AG09319 (cell line): ENCODE data around the gene RAB3A.
A peak's percentile ranks its signal among the peaks of the same experiment; 100 is the strongest.

Experiments used
- DNase-seq: peaks from one replicate; pipeline ENCODE4 v3.0.0-alpha.2; 2010; ENCODE audit warnings: low read depth; ENCODE audit errors: extremely low read depth
- CTCF ChIP-seq: IDR thresholded peaks from 2 replicates; pipeline ENCODE4 v1.5.1; 2011; ENCODE audit warnings: low read depth, mild to moderate bottlenecking, inconsistent platforms, low read length, moderate library complexity

The RAB3A gene

GRCh38 chr19:18203863-18204393, at the start of gene RAB3A:
Gene RAB3A (minus strand): TSS chr19:18204042. CDS start chr19:18202740, 1,302 bp downstream.
- no peak for TF ChIP-seq CTCF
- peak; percentile 100 for DNase-seq

GRCh38 chr19:18253130-18253529, 49.3 kb upstream of the RAB3A start:
- no peak for DNase-seq
- TF ChIP-seq CTCF: no peak

- no peak for TF ChIP-seq CTCF
These were observed 48.5 kb upstream of the RAB3A start for GRCh38 chr19:18252370-18252717.

GRCh38 chr19:18251587-18252369, 47.9 kb upstream of the RAB3A start:
- peak; percentile 87 for TF ChIP-seq CTCF
- DNase-seq: peak; percentile 23

More at GRCh38 chr19:18252370-18252717, 48.5 kb upstream of the RAB3A start:
- no peak for DNase-seq

- DNase-seq: no peak
- no peak for TF ChIP-seq CTCF
These were observed 46.0 kb upstream of the RAB3A start for GRCh38 chr19:18249834-18250233.

- no peak for TF ChIP-seq CTCF
- no peak for DNase-seq
These were observed 41.5 kb upstream of the RAB3A start for GRCh38 chr19:18245297-18245696.

GRCh38 chr19:18239303-18239702, 35.5 kb upstream of the RAB3A start:
- DNase-seq: no peak
- TF ChIP-seq CTCF: no peak
